K562 (cell line): ENCODE measurements around the gene ELMOD1. TPM values are rescaled to one million over a fixed set of nuclear protein-coding genes. Genes with fewer than 3 reads are reported as not detected.

Experiments
- MGA ChIP-seq: fragments of 450-650 bp; IDR thresholded peaks from 2 replicates; pipeline ENCODE4 v1.6.1; 2016; ENCODE audit warnings: mild to moderate bottlenecking, moderate library complexity
- MLLT1 ChIP-seq, 2 experiments: fragments of 450-650 bp; IDR thresholded peaks; 2 replicates each; pipeline ENCODE4 v1.6.1; 2016
- SIN3A ChIP-seq, 2 experiments: fragments of 150-350 bp in 1 of 2; IDR thresholded peaks; 2 replicates each; pipeline ENCODE4 v1.6.1; 2011 to 2016; ENCODE audit warnings: borderline replicate concordance in 2 of 2, low read depth in 2 of 2, low read length in 2 of 2, mild to moderate bottlenecking in 2 of 2, moderate library complexity in 2 of 2; ENCODE audit not compliant: control insufficient read depth in 1 of 2
- TARDBP ChIP-seq: fragments of 450-650 bp; IDR thresholded peaks from 2 replicates; pipeline ENCODE4 v1.6.1; 2016
- TRIM28 ChIP-seq: fragments of 450-650 bp; IDR thresholded peaks from 2 replicates; pipeline ENCODE4 v1.6.1; 2017
- ZBTB17 ChIP-seq: fragments of 450-650 bp; formaldehyde crosslinking; IDR thresholded peaks from 2 replicates; pipeline ENCODE4 v1.4.0; 2020; ENCODE audit warnings: mild to moderate bottlenecking
- polyA plus RNA-seq, 8 experiments: library from polyadenylated mRNA; depleted of rRNA in 4 of 8; stranded (reverse) in 5 of 8; unstranded in 3 of 8; fragments of >200 nt; fragmentation: Nextera tagmentation in 2 of 8; fragmentation: Illumina TruSeq in 1 of 8; extraction: Ambion mirVana in 2 of 8; extraction: Trizol in 1 of 8; gene quantifications; 2 replicates each; pipeline versions ENCODE4 v1.2.1 to v1.2.3, GENCODE V29; 2011 to 2014; ENCODE audit warnings: inconsistent platforms in 1 of 8, missing spikeins in 1 of 8
- total RNA-seq, 7 experiments: library from RNA; depleted of rRNA in 6 of 7; stranded (reverse); fragments of >200 nt in 6 of 7; fragmentation: Illumina TruSeq in 2 of 7; extraction: Trizol in 2 of 7; gene quantifications; 2 replicates each; pipeline versions ENCODE4 v1.2.1 to v1.2.3, GENCODE V29; 2011 to 2021; ENCODE audit warnings: low replicate concordance in 1 of 7

Gene ELMOD1
- total and polyA plus RNA-seq, 9 of the 15 experiments (the other 6 are each of a cell fraction or from before 2014, with no cell fraction given), result not detected

GRCh38 chr11:107678632-107678971, 87.7 kb downstream of the ELMOD1 start (continued):
- TF ChIP-seq MGA (no peak), MLLT1 (IDR thresholded peaks at IDR 0.05) (no peak), TARDBP (no peak), SIN3A (IDR thresholded peaks at IDR 0.05; ENCODE audit: borderline replicate concordance in 2 of 2, control insufficient read depth in 1 of 2, low read depth in 2 of 2, low read length in 2 of 2) (no peak), ZBTB17 (CRISPR knock-in tag) (no peak), TRIM28 (no peak)
- TF ChIP-seq, all 486 proteins: peak for 0
